ENCODE results near the gene BICD1.

GRCh38 chr12:32179011-32179395 is 72.4 kb downstream of the BICD1 start:
- TF ChIP-seq CTCF (IDR thresholded peaks at IDR 0.05) (no peak), ZFX (IDR thresholded peaks at IDR 0.05; ENCODE audit: borderline replicate concordance) (no peak)

Data from 22Rv1 (cell line).